Right ventricle myocardium inferior (tissue), 1 donor: ENCODE measurements around the gene GTSE1. TPM values are rescaled to one million over a fixed set of nuclear protein-coding genes. Genes with fewer than 3 reads are reported as not detected.
"Not testable (repeated sequence)": the region's sequence is repeated elsewhere in the genome, so short reads cannot be mapped to it uniquely, and the experiment has no call there.

Experiments used
- ATAC-seq: fragments of 200-7000 bp; cut with Tn5 transposase; one replicate; pipeline ENCODE4 v1.9.1; 2020; ENCODE audit warnings: mild to moderate bottlenecking, moderate library complexity
- DNase-seq: peaks from one replicate; pipeline ENCODE4 v3.0.0; 2021; ENCODE audit errors: missing footprints
- intact Hi-C: fragments of 100-400 bp; cut with DNase I; formaldehyde crosslinking; loops from one replicate; pipeline ENCODE4 v1.11.0; 2022
- total RNA-seq: library from RNA; stranded (reverse); fragmentation: NEBNext Ultra II Directional; extraction: Animal tissue kit (Norgen Biotek cat#: 25700); gene quantifications from one replicate; pipeline ENCODE4 v1.2.1, GENCODE V29; 2021
- donor health status: DM: no; HTN: yes; CAD: no; lungs with severe emphysema.

Gene GTSE1
- total RNA-seq, 1 donor from 2014 or later, result 0.92 TPM

- intact Hi-C loops, result loop anchor here (1.0 kb wide), 1 partner anchor 10 kb away; no protein-coding TSS in a partner anchor
- no peak for DNase-seq
- ATAC-seq, result peak; percentile 70
Measured at GRCh38 chr22:46290121-46290842, 6.4 kb upstream of the GTSE1 start.

GRCh38 chr22:46290843-46291785 lies 5.6 kb upstream of the GTSE1 start:
- DNase-seq, result no peak
- intact Hi-C loops, result loop anchor here (1.0 kb wide), 1 partner anchor 11 kb away; no protein-coding TSS in a partner anchor
- no peak for ATAC-seq

- no peak for ATAC-seq
- no peak for DNase-seq
- intact Hi-C loops, result no loop called here
Measured at GRCh38 chr22:46292173-46292572, 4.5 kb upstream of the GTSE1 start.

GRCh38 chr22:46292732-46293131 lies 3.9 kb upstream of the GTSE1 start:
- ATAC-seq (no peak), DNase-seq (no peak)
- intact Hi-C loops, result no loop called here

- ATAC-seq (no peak), DNase-seq (peak; percentile 80)
- intact Hi-C loops, result no loop called here
Measured at GRCh38 chr22:46293577-46294260, 3.0 kb upstream of the GTSE1 start.

GRCh38 chr22:46294784-46295183 lies 1.9 kb upstream of the GTSE1 start:
- intact Hi-C loops, result loop anchor here (5.0 kb wide), 2 partner anchors 142 to 172 kb away; partner anchors contain the start of gene PPARA
- DNase-seq, result no peak
- no peak for ATAC-seq

- ATAC-seq, result no peak
- intact Hi-C loops, result loop anchor here (5.0 kb wide), 2 partner anchors 143 to 173 kb away; partner anchors contain the start of gene PPARA
- DNase-seq, result no peak
Measured at GRCh38 chr22:46295277-46295971, 1.2 kb upstream of the GTSE1 start.

- intact Hi-C loops, result loop anchor here (5.0 kb wide), 2 partner anchors 145 to 175 kb away; partner anchors contain the start of gene PPARA
- no peak for ATAC-seq
Measured at GRCh38 chr22:46297151-46297812, 612 bp downstream of the GTSE1 start.

GRCh38 chr22:46299101-46299500 lies 2.4 kb downstream of the GTSE1 start:
- ATAC-seq (no peak), DNase-seq (no peak)
- intact Hi-C loops, result loop anchor here (5.0 kb wide), 2 partner anchors 147 to 177 kb away; partner anchors contain the start of gene PPARA

More at GRCh38 chr22:46297151-46297812, 612 bp downstream of the GTSE1 start:
- DNase-seq, result no peak

GRCh38 chr22:46300491-46300890 lies 3.8 kb downstream of the GTSE1 start:
- DNase-seq (no peak), ATAC-seq (no peak)
- intact Hi-C loops, result no loop called here

- intact Hi-C loops, result no loop called here
- DNase-seq, result no peak
- ATAC-seq, result no peak
Measured at GRCh38 chr22:46303347-46303965, 6.8 kb downstream of the GTSE1 start.

- ATAC-seq (no peak), DNase-seq (no peak)
- intact Hi-C loops, result no loop called here
Measured at GRCh38 chr22:46308283-46308988, 11.8 kb downstream of the GTSE1 start.

GRCh38 chr22:46309526-46310085 lies 12.9 kb downstream of the GTSE1 start:
- ATAC-seq, result peak; percentile 75
- intact Hi-C loops, result loop anchor here (5.0 kb wide), 1 partner anchor 312 kb away; no protein-coding TSS in a partner anchor

GRCh38 chr22:46312056-46312455 lies 15.4 kb downstream of the GTSE1 start:
- intact Hi-C loops, result loop anchor here (5.0 kb wide), 1 partner anchor 315 kb away; no protein-coding TSS in a partner anchor
- DNase-seq (no peak), ATAC-seq (no peak)

More at GRCh38 chr22:46309526-46310085, 12.9 kb downstream of the GTSE1 start:
- no peak for DNase-seq

GRCh38 chr22:46312848-46313247 lies 16.2 kb downstream of the GTSE1 start:
- ATAC-seq, DNase-seq: not testable (repeated sequence)
- intact Hi-C loops, result loop anchor here (5.0 kb wide), 1 partner anchor 316 kb away; no protein-coding TSS in a partner anchor

GRCh38 chr22:46315976-46316375 lies 19.3 kb downstream of the GTSE1 start:
- ATAC-seq, result no peak
- intact Hi-C loops, result no loop called here
- DNase-seq, result no peak
